PC-3 (cell line): Measurements from ENCODE around the gene SRPX.

Experiments
- EZH2 ChIP-seq: fragments of 300-600 bp; sonication (generic); IDR thresholded peaks from one replicate; pipeline ENCODE4 v1.6.1; 2017; ENCODE audit warnings: antibody characterized with exemption, mild to moderate bottlenecking, low read length; ENCODE audit not compliant: unreplicated experiment
- EZH2phosphoT487 ChIP-seq: fragments of 300-600 bp; sonication (generic); IDR thresholded peaks from 2 replicates; pipeline ENCODE4 v1.6.1; 2018; ENCODE audit warnings: mild to moderate bottlenecking, antibody characterized with exemption, low read length, borderline replicate concordance
- TF ChIP-seq, protein P1 (sequence below): fragments of 300-600 bp; sonication (generic); conservative IDR thresholded peaks from 2 replicates; pipeline ENCODE4 v1.5.1; 2017; ENCODE audit warnings: antibody characterized with exemption, low read depth, mild to moderate bottlenecking, low read length

GRCh38 chrX:38111196-38111595, 109.5 kb downstream of the SRPX start:
- TF ChIP-seq, protein P1, sequence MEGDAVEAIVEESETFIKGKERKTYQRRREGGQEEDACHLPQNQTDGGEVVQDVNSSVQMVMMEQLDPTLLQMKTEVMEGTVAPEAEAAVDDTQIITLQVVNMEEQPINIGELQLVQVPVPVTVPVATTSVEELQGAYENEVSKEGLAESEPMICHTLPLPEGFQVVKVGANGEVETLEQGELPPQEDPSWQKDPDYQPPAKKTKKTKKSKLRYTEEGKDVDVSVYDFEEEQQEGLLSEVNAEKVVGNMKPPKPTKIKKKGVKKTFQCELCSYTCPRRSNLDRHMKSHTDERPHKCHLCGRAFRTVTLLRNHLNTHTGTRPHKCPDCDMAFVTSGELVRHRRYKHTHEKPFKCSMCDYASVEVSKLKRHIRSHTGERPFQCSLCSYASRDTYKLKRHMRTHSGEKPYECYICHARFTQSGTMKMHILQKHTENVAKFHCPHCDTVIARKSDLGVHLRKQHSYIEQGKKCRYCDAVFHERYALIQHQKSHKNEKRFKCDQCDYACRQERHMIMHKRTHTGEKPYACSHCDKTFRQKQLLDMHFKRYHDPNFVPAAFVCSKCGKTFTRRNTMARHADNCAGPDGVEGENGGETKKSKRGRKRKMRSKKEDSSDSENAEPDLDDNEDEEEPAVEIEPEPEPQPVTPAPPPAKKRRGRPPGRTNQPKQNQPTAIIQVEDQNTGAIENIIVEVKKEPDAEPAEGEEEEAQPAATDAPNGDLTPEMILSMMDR = no peak
- TF ChIP-seq EZH2 = no peak
- no peak for TF ChIP-seq EZH2phosphoT487
